HepG2 (cell line): ENCODE data around the gene BCAN. TPM values are rescaled to one million over a fixed set of nuclear protein-coding genes. Genes with fewer than 3 reads are reported as not detected.
A peak's percentile ranks its signal among the peaks of the same experiment; 100 is the strongest.

Source experiments
- ATAC-seq: fragments of 200-7000 bp; cut with Tn5 transposase; 3 replicates; pipeline ENCODE4 v1.9.1; 2020; ENCODE audit warnings: mild to moderate bottlenecking, moderate library complexity
- BruUV-seq: library from RNA; stranded (reverse); fragments of 400-500 nt; replicated peaks from 2 replicates; lab custom pipeline; 2021; lab: Mats Ljungman, UMichigan
- CTCF ChIA-PET: fragments of 300-600 bp; formaldehyde crosslinking; extraction: SDS; loops from one replicate; lab custom pipeline; 2021; ENCODE audit warnings: low total read pairs, inconsistent platforms, low intra/inter-chr PET ratio; lab: Yijun Ruan, JAX
- POLR2A ChIA-PET: fragments of 350-600 bp; sonication (Branson Sonifier 250); formaldehyde crosslinking; loops from one replicate; lab custom pipeline; 2020; ENCODE audit warnings: antibody characterized with exemption, inconsistent platforms; lab: Yijun Ruan, JAX
- DNase-seq: peaks from one replicate; pipeline ENCODE4 v3.0.0-alpha.2; 2015; ENCODE audit warnings: low spot score
- FAIRE-seq: peaks from 3 replicates; lab custom pipeline; 2011; peaks lifted over from hg19 to GRCh38; lab: Jason Lieb, UNC
- H2AFZ ChIP-seq: one replicate; pipeline ENCODE4 v1.6.1; 2011; ENCODE audit warnings: low read length, inconsistent platforms
- H3K27ac ChIP-seq: fragments of 300-600 bp; 3 replicates; pipeline ENCODE4 v1.8.0; 2011; ENCODE audit warnings: mixed run types, mild to moderate bottlenecking, mixed read lengths, low read length, inconsistent platforms; ENCODE audit not compliant: insufficient read depth; ENCODE audit errors: extremely low read length
- H3K27me3 ChIP-seq, 2 experiments: fragments of 200-600 bp in 1 of 2; 2 replicates in 1 of 2; 3 replicates in 1 of 2; pipeline versions ENCODE4 v1.6.0 to v1.8.0; 2011; ENCODE audit warnings: low read length in 2 of 2, mild to moderate bottlenecking in 2 of 2, moderate library complexity in 2 of 2, inconsistent platforms in 1 of 2; ENCODE audit not compliant: insufficient read depth in 2 of 2, control insufficient read depth in 1 of 2
- H3K36me3 ChIP-seq, 2 experiments: fragments of 200-600 bp in 1 of 2; replicated peaks in 1 of 2; 2 replicates in 1 of 2; 3 replicates in 1 of 2; pipeline versions ENCODE4 v1.5.1 to v1.8.0; 2011; ENCODE audit warnings: low read length in 2 of 2, inconsistent platforms in 1 of 2; ENCODE audit not compliant: insufficient read depth in 2 of 2, control insufficient read depth in 1 of 2
- H3K4me1 ChIP-seq: 2 replicates; pipeline ENCODE4 v1.5.1; 2012; ENCODE audit warnings: low read length, inconsistent platforms; ENCODE audit not compliant: insufficient read depth
- H3K4me2 ChIP-seq: 2 replicates; pipeline ENCODE4 v1.6.0; 2011; ENCODE audit warnings: low read depth, low read length, inconsistent platforms
- H3K4me3 ChIP-seq, 3 experiments: fragments of 200-600 bp in 1 of 3; sonication (generic), shearing (Covaris generic) in 1 of 3; replicated peaks in 1 of 3; 2 replicates each; pipeline ENCODE4 v1.5.1; 2011 to 2016; ENCODE audit warnings: low read length in 3 of 3, inconsistent platforms in 2 of 3, low read depth in 2 of 3, mild to moderate bottlenecking in 2 of 3, control low read depth in 1 of 3, mixed read lengths in 1 of 3; ENCODE audit not compliant: insufficient read depth in 1 of 3
- H3K79me2 ChIP-seq: one replicate; pipeline ENCODE4 v1.6.1; 2011; ENCODE audit warnings: low read length, inconsistent platforms; ENCODE audit not compliant: insufficient read depth
- H3K9ac ChIP-seq: 2 replicates; pipeline ENCODE4 v1.6.0; 2011; ENCODE audit warnings: mild to moderate bottlenecking, low read depth, low read length, inconsistent platforms; ENCODE audit not compliant: insufficient read depth
- H3K9me3 ChIP-seq: 2 replicates; pipeline ENCODE4 v1.5.1; 2012; ENCODE audit warnings: mild to moderate bottlenecking, low read length
- H4K20me1 ChIP-seq: 2 replicates; pipeline ENCODE4 v1.6.0; 2011; ENCODE audit warnings: inconsistent platforms, mild to moderate bottlenecking, low read length, moderate library complexity; ENCODE audit not compliant: insufficient read depth
- CTCF ChIP-seq: sonication (generic); formaldehyde crosslinking; IDR thresholded peaks from 2 replicates; pipeline ENCODE4 v1.5.0; 2020; ENCODE audit warnings: mild to moderate bottlenecking, missing genetic modification reagents, moderate library complexity
- FOXA1 ChIP-seq, 2 experiments: fragments of 450-650 bp in 1 of 2; sonication (generic) in 1 of 2; formaldehyde crosslinking in 1 of 2; IDR thresholded peaks; 2 replicates each; pipeline versions ENCODE4 v1.4.0 to v1.6.1; 2016 to 2020; ENCODE audit warnings: missing genetic modification reagents in 1 of 2
- FOXC1 ChIP-seq: sonication (generic); formaldehyde crosslinking; IDR thresholded peaks from 2 replicates; pipeline ENCODE4 v1.8.0; 2022; ENCODE audit warnings: mild to moderate bottlenecking, missing genetic modification reagents, borderline replicate concordance
- HNRNPH1 ChIP-seq: fragments of 200-400 bp; formaldehyde crosslinking; optimal IDR thresholded peaks from 2 replicates; pipeline ENCODE3; 2017; ENCODE audit warnings: mild to moderate bottlenecking, low read depth, low read length
- MTF1 ChIP-seq: sonication (generic); formaldehyde crosslinking; IDR thresholded peaks from 2 replicates; pipeline ENCODE4 v1.5.0; 2020; ENCODE audit warnings: missing genetic modification reagents
- SMC3 ChIP-seq: IDR thresholded peaks from 2 replicates; pipeline ENCODE4 v1.6.1; 2011; ENCODE audit warnings: low read length, improper control_type of control experiment
- SPEN ChIP-seq: sonication (generic); formaldehyde crosslinking; IDR thresholded peaks from 2 replicates; pipeline ENCODE4 v1.5.1; 2020; ENCODE audit warnings: low read depth, mild to moderate bottlenecking, missing genetic modification reagents
- SRF ChIP-seq: IDR thresholded peaks from 2 replicates; pipeline ENCODE4 v1.6.1; 2011; ENCODE audit warnings: mild to moderate bottlenecking, low read depth, low read length, moderate library complexity
- XRCC5 ChIP-seq: fragments of 200-400 bp; formaldehyde crosslinking; optimal IDR thresholded peaks from 2 replicates; pipeline ENCODE3; 2017; ENCODE audit warnings: mild to moderate bottlenecking, low read length
- ZBTB49 ChIP-seq: sonication (generic); formaldehyde crosslinking; IDR thresholded peaks from 2 replicates; pipeline ENCODE4 v1.4.0; 2020; ENCODE audit warnings: missing genetic modification reagents, borderline replicate concordance
- ZNF235 ChIP-seq: sonication (generic); formaldehyde crosslinking; IDR thresholded peaks from 2 replicates; pipeline ENCODE4 v1.8.1; 2023; ENCODE audit warnings: mild to moderate bottlenecking, missing genetic modification reagents, borderline replicate concordance
- ZNF432 ChIP-seq: sonication (generic); formaldehyde crosslinking; IDR thresholded peaks from 2 replicates; pipeline ENCODE4 v1.5.0; 2020; ENCODE audit warnings: missing genetic modification reagents, mild to moderate bottlenecking, borderline replicate concordance
- ZNF788 ChIP-seq: sonication (generic); formaldehyde crosslinking; IDR thresholded peaks from 2 replicates; pipeline ENCODE4 v1.5.0; 2020; ENCODE audit warnings: mild to moderate bottlenecking, missing genetic modification reagents, borderline replicate concordance
- WGBS: methylation state at CpG from one replicate; pipeline ENCODE4 v1.1.6; 2017; ENCODE audit warnings: low lambda C conversion rate; 5-methylcytosine and 5-hydroxymethylcytosine counted together
- in situ Hi-C: cut with HindIII; loops from 2 replicates; pipeline ENCODE4 v1.10.0; 2017; ENCODE audit warnings: low pct_unique_long_range_greater_than_20kb; ENCODE audit not compliant: extremely low pct_ligation_motif_present
- intact Hi-C: fragments of 100-400 bp; cut with micrococcal nuclease; formaldehyde crosslinking; loops from one replicate; pipeline ENCODE4 v1.10.0; 2022; ENCODE audit not compliant: unreplicated experiment
- polyA plus RNA-seq, 8 experiments: library from polyadenylated mRNA; depleted of rRNA in 3 of 8; stranded (reverse) in 7 of 8; unstranded in 1 of 8; fragments of >200 nt; fragmentation: Illumina TruSeq in 4 of 8; extraction: Trizol in 4 of 8; gene quantifications; 2 replicates each; pipeline versions ENCODE4 v1.2.1 to v1.2.3, GENCODE V29; 2011 to 2016; ENCODE audit warnings: low read depth in 4 of 8, missing spikeins in 1 of 8, mixed read lengths in 1 of 8; ENCODE audit not compliant: insufficient read depth in 1 of 8
- total RNA-seq, 5 experiments: library from RNA; depleted of rRNA; stranded (reverse); fragments of >200 nt; fragmentation: Illumina TruSeq; extraction: Trizol; gene quantifications; 2 replicates each; pipeline ENCODE4 v1.2.3, GENCODE V29; 2016; ENCODE audit warnings: low read depth in 1 of 5

Gene BCAN
- total and polyA plus RNA-seq, 2 of the 13 experiments (the other 11 are each of a cell fraction or from before 2014, with no cell fraction given): not detected

- TF ChIP-seq MTF1: no peak
- TF ChIP-seq FOXC1 (CRISPR knock-in tag): no peak
- TF ChIP-seq SRF: no peak
Observed at GRCh38 chr1:156616463-156616862, 25.5 kb upstream of the BCAN start (continued).

- peak; percentile 38 for DNase-seq
- Histone ChIP-seq H3K27ac (no peak within 1 kb of the TSS), H2AFZ (no peak within 1 kb of the TSS), H3K4me1 (peaks cover 37% of the 10 kb centered on the region), H3K4me2 (no peak within 1 kb of the TSS), H3K79me2 (no peaks in the 10 kb centered on the region), H3K36me3 (no peaks in the 10 kb centered on the region), H4K20me1 (no peaks in the 10 kb centered on the region), H3K9me3 (no peaks in the 10 kb centered on the region), H3K4me3 (no peak within 1 kb of the TSS), H3K27me3 (peaks cover 12 to 34% of the 10 kb centered on the region in 2 experiments), H3K9ac (no peak within 1 kb of the TSS)
- 6% methylated on average over 7 of the region's 7 CpGs for WGBS
- TF ChIP-seq CTCF (CRISPR knock-in tag): peak; percentile 74
- TF ChIP-seq XRCC5: peak; percentile 65
- TF ChIP-seq ZNF432 (CRISPR knock-in tag): no peak
- TF ChIP-seq SMC3: peak; percentile 43; the same call in 1 of the 2 replicates
- TF ChIP-seq ZNF788 (CRISPR knock-in tag): no peak
- TF ChIP-seq ZBTB49 (CRISPR knock-in tag): no peak
- TF ChIP-seq FOXA1 (IDR thresholded peaks at IDR 0.05): no peak
- peak; percentile 59 for TF ChIP-seq FOXA1 (CRISPR knock-in tag; IDR thresholded peaks at IDR 0.05)
- TF ChIP-seq SPEN (CRISPR knock-in tag): no peak
- no peak for TF ChIP-seq HNRNPH1
- TF ChIP-seq ZNF235 (CRISPR knock-in tag): no peak
- intact Hi-C loops (no loop called here), in situ Hi-C loops (no loop called here)
- peak; percentile 72 for ATAC-seq
- no TSS peak for BruUV-seq
- peak; percentile 87 for FAIRE-seq
- ChIA-PET CTCF (interaction anchor here (0.7 to 1.6 kb wide), 3 partner anchors 38 to 191 kb away, joined by 3 to 4 read pairs (median 3); partner anchors contain the start of gene NES), POLR2A (no interaction called here)
Observed at GRCh38 chr1:156618853-156619581, 22.9 kb upstream of the BCAN start, which contains the start of gene HAPLN2. Gene HAPLN2 (plus strand): TSS chr1:156619415. CDS start chr1:156623491, 4,076 bp downstream.
